CD4-positive, CD25-positive, alpha-beta regulatory T cell (primary cell): ENCODE data around the gene DISC1. TPM values are rescaled to one million over a fixed set of nuclear protein-coding genes. Genes with fewer than 3 reads are reported as not detected.
A peak's percentile ranks its signal among the peaks of the same experiment; 100 is the strongest.
"Not testable (repeated sequence)": the region's sequence is repeated elsewhere in the genome, so short reads cannot be mapped to it uniquely, and the experiment has no call there.

Experiments used
- ATAC-seq, 2 donors: fragments of 150-1000 bp; cut with Tn5 transposase; one replicate each; pipeline ENCODE4 v1.10.0; 2021; ENCODE audit warnings: low read depth in 2 of 2, moderate number of reproducible peaks in 2 of 2, moderate library complexity in 1 of 2
- DNase-seq, 3 donors: peaks; one replicate each; pipeline versions ENCODE4 v3.0.0 to v3.0.0-alpha.2; 2012 to 2022; ENCODE audit warnings: mixed read lengths in 1 of 3
- H3K27ac ChIP-seq: one replicate; pipeline ENCODE4 v1.7.0; 2013; ENCODE audit warnings: mild to moderate bottlenecking, low read length; ENCODE audit not compliant: insufficient read depth, poor library complexity, severe bottlenecking
- H3K27me3 ChIP-seq: one replicate; pipeline ENCODE4 v1.7.0; 2013; ENCODE audit warnings: low read length; ENCODE audit not compliant: control insufficient read depth, insufficient read depth
- H3K36me3 ChIP-seq: one replicate; pipeline ENCODE4 v1.7.0; 2013; ENCODE audit warnings: mild to moderate bottlenecking, low read length, moderate library complexity; ENCODE audit not compliant: control insufficient read depth, insufficient read depth
- H3K4me1 ChIP-seq: 2 replicates; pipeline ENCODE4 v1.7.0; 2013; ENCODE audit warnings: mild to moderate bottlenecking, low read length; ENCODE audit not compliant: insufficient read depth, control insufficient read depth, poor library complexity, severe bottlenecking
- H3K4me3 ChIP-seq: one replicate; pipeline ENCODE4 v1.7.0; 2013; ENCODE audit warnings: low read depth, mild to moderate bottlenecking, low read length, moderate library complexity
- H3K9me3 ChIP-seq, 2 experiments: 1 replicate in 1 of 2; 2 replicates in 1 of 2; pipeline ENCODE4 v1.7.0; 2013; ENCODE audit warnings: low read length in 2 of 2, mild to moderate bottlenecking in 1 of 2, moderate library complexity in 1 of 2; ENCODE audit not compliant: control insufficient read depth in 2 of 2
- H3K27ac Mint-ChIP-seq, 3 donors: one replicate each; pipeline ENCODE4 v1.8.0; 2020 to 2022; ENCODE audit warnings: mild to moderate bottlenecking in 3 of 3, mixed read lengths in 3 of 3, moderate library complexity in 2 of 3
- H3K27me3 Mint-ChIP-seq: one replicate; pipeline ENCODE4 v1.8.0; 2022; ENCODE audit warnings: mild to moderate bottlenecking, mixed read lengths
- H3K36me3 Mint-ChIP-seq: one replicate; pipeline ENCODE4 v1.8.0; 2020; ENCODE audit warnings: mixed read lengths
- H3K4me1 Mint-ChIP-seq, 4 donors: one replicate each; pipeline ENCODE4 v1.8.0; 2020 to 2022; ENCODE audit warnings: mixed read lengths in 4 of 4, mild to moderate bottlenecking in 1 of 4
- H3K4me3 Mint-ChIP-seq, 4 donors: one replicate each; pipeline ENCODE4 v1.8.0; 2020 to 2022; ENCODE audit warnings: mild to moderate bottlenecking in 4 of 4, mixed read lengths in 4 of 4, moderate library complexity in 3 of 4
- H3K9me3 Mint-ChIP-seq, 7 donors: one replicate each; pipeline ENCODE4 v1.8.0; 2020 to 2022; ENCODE audit warnings: mixed read lengths in 7 of 7, mild to moderate bottlenecking in 3 of 7, moderate library complexity in 2 of 7
- polyA plus RNA-seq, 4 donors: library from polyadenylated mRNA; unstranded; fragments of 300-500 nt; fragmentation: Illumina TruSeq; gene quantifications; one replicate each; pipeline ENCODE4 v1.2.3, GENCODE V29; 2021
- total RNA-seq: library from RNA; stranded (reverse); gene quantifications from one replicate; pipeline ENCODE4 v1.2.3, GENCODE V29; 2022

The DISC1 gene
- total and polyA plus RNA-seq, 5 donors from 2014 or later, result 0.78 to 25.5 (median 2.5) TPM

- H3K4me3 Mint-ChIP-seq, result no peak overlapping the region
- H3K27ac Mint-ChIP-seq, result no peak overlapping the region
- H3K27me3 Mint-ChIP-seq, result no peaks in the 10 kb centered on the region
Observed at GRCh38 chr1:231753313-231753712, 126.7 kb downstream of the DISC1 start.

DNA sequence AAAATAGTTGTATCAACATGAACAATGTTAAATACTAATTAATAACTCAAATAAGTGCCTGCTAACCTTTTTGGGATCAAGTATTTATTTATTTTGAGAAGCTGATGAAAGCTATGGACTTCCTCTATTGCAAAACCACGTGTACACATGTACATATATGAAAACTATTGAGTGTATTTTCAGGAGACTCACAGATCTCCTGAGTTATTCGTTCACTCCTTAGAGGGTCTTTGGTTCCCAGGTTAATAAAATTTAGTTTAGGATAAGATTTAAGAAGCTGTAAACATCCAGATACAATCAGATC lies 130.5 kb downstream of the DISC1 start:
- no peak overlapping the region for H3K27ac ChIP-seq
- H3K27me3 Mint-ChIP-seq, result no peaks in the 10 kb centered on the region
- peaks cover 45% of the 10 kb centered on the region for H3K36me3 Mint-ChIP-seq
- peaks cover 0 to 4% (median 0%) of the 10 kb centered on the region in 4 donors for H3K4me1 Mint-ChIP-seq
- no peak overlapping the region for H3K27ac Mint-ChIP-seq
- peaks cover 3 to 10% of the 10 kb centered on the region in 2 experiments for H3K9me3 ChIP-seq
- no peak for DNase-seq
- peak in 1 of 2 donors; percentile 22 for ATAC-seq
- H3K4me3 Mint-ChIP-seq, result no peak overlapping the region
- H3K27me3 ChIP-seq, result no peaks in the 10 kb centered on the region
- no peaks in the 10 kb centered on the region for H3K4me1 ChIP-seq
- peaks cover 20% of the 10 kb centered on the region for H3K36me3 ChIP-seq
- H3K4me3 ChIP-seq, result no peak overlapping the region
- H3K9me3 Mint-ChIP-seq, result peaks cover 0 to 14% (median 3%) of the 10 kb centered on the region in 7 donors

More at GRCh38 chr1:231753313-231753712, 126.7 kb downstream of the DISC1 start:
- no peak for DNase-seq
- H3K9me3 ChIP-seq, result peaks cover 3 to 10% of the 10 kb centered on the region in 2 experiments
- Mint-ChIP-seq H3K36me3 (peaks cover 51% of the 10 kb centered on the region), H3K4me1 (peaks cover 0 to 5% (median 2%) of the 10 kb centered on the region in 4 donors), H3K9me3 (peaks cover 0 to 15% (median 3%) of the 10 kb centered on the region in 7 donors)
- H3K27ac ChIP-seq, result no peak overlapping the region
- no peak for ATAC-seq
- H3K27me3 ChIP-seq, result no peaks in the 10 kb centered on the region
- no peaks in the 10 kb centered on the region for H3K4me1 ChIP-seq
- H3K4me3 ChIP-seq, result no peak overlapping the region
- H3K36me3 ChIP-seq, result peaks cover 33% of the 10 kb centered on the region

DNA sequence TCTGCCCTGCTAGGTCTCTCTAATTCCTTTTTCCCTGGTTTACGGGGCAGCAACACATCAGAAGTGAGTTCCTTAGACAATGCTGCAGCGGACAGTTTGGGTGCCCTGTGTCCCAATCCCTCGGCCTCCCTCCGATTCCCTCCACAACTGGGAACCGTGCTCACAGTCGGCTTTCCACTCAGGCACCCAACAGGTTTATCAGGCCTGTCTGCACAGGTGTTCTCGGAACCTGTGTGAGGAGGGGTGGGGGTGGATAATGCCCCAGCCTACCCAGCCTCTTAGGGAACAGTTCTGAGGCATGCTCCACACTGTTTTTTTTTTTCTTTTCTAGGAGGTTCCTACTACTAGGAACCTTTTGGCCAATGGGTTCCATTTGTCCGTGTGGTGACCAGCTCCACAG lies 131.2 kb downstream of the DISC1 start:
- Histone ChIP-seq H3K9me3 (peaks cover 3 to 10% of the 10 kb centered on the region in 2 experiments), H3K27me3 (no peaks in the 10 kb centered on the region), H3K4me3 (no peak overlapping the region), H3K27ac (no peak overlapping the region), H3K36me3 (peaks cover 16% of the 10 kb centered on the region), H3K4me1 (no peaks in the 10 kb centered on the region)
- no peaks in the 10 kb centered on the region for H3K27me3 Mint-ChIP-seq
- peaks cover 0 to 4% (median 0%) of the 10 kb centered on the region in 4 donors for H3K4me1 Mint-ChIP-seq
- no peak overlapping the region for H3K4me3 Mint-ChIP-seq
- DNase-seq (no peak), ATAC-seq (no peak)
- H3K27ac Mint-ChIP-seq, result no peak overlapping the region
- peaks cover 0 to 9% (median 2%) of the 10 kb centered on the region in 7 donors for H3K9me3 Mint-ChIP-seq
- H3K36me3 Mint-ChIP-seq, result peaks cover 39% of the 10 kb centered on the region

DNA sequence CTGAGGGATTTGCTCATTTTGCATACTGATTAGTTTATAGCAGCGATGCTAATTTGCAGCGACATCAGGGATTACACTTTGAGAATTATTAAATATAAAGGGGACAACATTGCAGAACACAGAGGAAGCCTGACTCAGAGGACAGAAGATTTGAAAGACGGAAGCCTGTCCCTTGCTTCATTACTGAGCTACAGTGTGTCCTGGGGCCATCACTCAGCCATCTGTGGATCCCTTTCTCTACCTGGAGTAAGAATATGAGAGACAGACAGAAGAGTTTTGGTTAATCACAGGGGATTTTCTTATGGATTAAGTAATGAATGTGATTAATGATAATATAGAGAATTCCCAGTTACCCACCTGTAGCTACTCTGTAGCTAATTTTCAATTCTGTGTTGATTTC lies 134.7 kb downstream of the DISC1 start:
- no peaks in the 10 kb centered on the region for H3K9me3 Mint-ChIP-seq
- H3K27ac ChIP-seq, result no peak overlapping the region
- no peak overlapping the region for H3K27ac Mint-ChIP-seq
- peaks cover 0 to 4% (median 2%) of the 10 kb centered on the region in 4 donors for H3K4me1 Mint-ChIP-seq
- H3K4me1 ChIP-seq, result no peaks in the 10 kb centered on the region
- peaks cover 15% of the 10 kb centered on the region for H3K36me3 Mint-ChIP-seq
- H3K9me3 ChIP-seq, result no peaks in the 10 kb centered on the region
- DNase-seq, result no peak
- no peak overlapping the region for H3K4me3 Mint-ChIP-seq
- H3K36me3 ChIP-seq, result no peaks in the 10 kb centered on the region
- no peaks in the 10 kb centered on the region for H3K27me3 ChIP-seq
- H3K4me3 ChIP-seq, result no peak overlapping the region
- ATAC-seq, result no peak
- no peaks in the 10 kb centered on the region for H3K27me3 Mint-ChIP-seq

GRCh38 chr1:231761747-231762541 lies 135.4 kb downstream of the DISC1 start:
- Mint-ChIP-seq H3K9me3 (no peaks in the 10 kb centered on the region), H3K4me3 (no peak overlapping the region), H3K36me3 (peaks cover 18% of the 10 kb centered on the region), H3K27ac (no peak overlapping the region), H3K4me1 (peaks cover 0 to 3% (median under 1%) of the 10 kb centered on the region in 4 donors), H3K27me3 (no peaks in the 10 kb centered on the region)
- Histone ChIP-seq H3K27ac (no peak overlapping the region), H3K9me3 (no peaks in the 10 kb centered on the region), H3K4me1 (no peaks in the 10 kb centered on the region), H3K4me3 (no peak overlapping the region), H3K36me3 (no peaks in the 10 kb centered on the region), H3K27me3 (no peaks in the 10 kb centered on the region)
- DNase-seq (no peak), ATAC-seq (no peak)

- ATAC-seq (no peak), DNase-seq (no peak)
- Histone ChIP-seq H3K4me1 (no peaks in the 10 kb centered on the region), H3K36me3 (peaks cover 2% of the 10 kb centered on the region), H3K27ac (no peak overlapping the region), H3K9me3 (no peaks in the 10 kb centered on the region), H3K27me3 (no peaks in the 10 kb centered on the region), H3K4me3 (no peak overlapping the region)
- Mint-ChIP-seq H3K36me3 (peaks cover 30% of the 10 kb centered on the region), H3K9me3 (no peaks in the 10 kb centered on the region), H3K4me3 (no peak overlapping the region), H3K4me1 (peaks cover 0 to 3% (median 0%) of the 10 kb centered on the region in 4 donors), H3K27me3 (no peaks in the 10 kb centered on the region), H3K27ac (no peak overlapping the region)
Observed at GRCh38 chr1:231763456-231763855, 136.9 kb downstream of the DISC1 start.

DNA sequence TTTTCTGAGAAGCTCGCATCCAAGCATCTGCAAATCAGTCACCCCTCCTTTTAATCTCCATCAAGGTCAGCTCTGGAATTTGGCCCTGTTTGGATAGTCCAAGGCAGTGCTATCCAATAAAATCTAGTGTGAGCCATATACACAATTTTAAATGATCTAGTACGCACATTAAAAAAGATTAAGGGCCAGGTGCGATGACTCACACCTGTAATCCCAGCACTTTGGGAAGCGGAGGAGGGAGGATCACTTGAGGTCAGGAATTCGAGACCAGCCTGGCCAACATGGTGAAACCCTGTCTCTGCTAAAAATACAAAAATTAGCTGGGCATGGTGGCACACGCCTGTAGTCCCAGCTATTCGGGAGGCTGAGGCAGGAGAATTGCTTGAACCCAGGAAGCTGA lies 139.2 kb downstream of the DISC1 start:
- H3K27me3 ChIP-seq, H3K4me1 ChIP-seq, H3K4me3 Mint-ChIP-seq, H3K9me3 ChIP-seq, H3K27ac Mint-ChIP-seq, H3K27me3 Mint-ChIP-seq, ATAC-seq, H3K9me3 Mint-ChIP-seq, H3K36me3 ChIP-seq, H3K4me3 ChIP-seq, H3K4me1 Mint-ChIP-seq, DNase-seq, H3K27ac ChIP-seq: not testable (repeated sequence)
- peaks cover 33% of the 10 kb centered on the region for H3K36me3 Mint-ChIP-seq

- H3K27me3 Mint-ChIP-seq, result no peaks in the 10 kb centered on the region
- peaks cover 40% of the 10 kb centered on the region for H3K36me3 Mint-ChIP-seq
- H3K9me3 Mint-ChIP-seq, result no peaks in the 10 kb centered on the region
- H3K4me1 Mint-ChIP-seq, result peaks cover 0 to 3% (median 0%) of the 10 kb centered on the region in 4 donors
- Histone ChIP-seq H3K27me3 (no peaks in the 10 kb centered on the region), H3K27ac (no peak overlapping the region), H3K36me3 (peaks cover 22% of the 10 kb centered on the region), H3K4me3 (no peak overlapping the region), H3K4me1 (no peaks in the 10 kb centered on the region), H3K9me3 (no peaks in the 10 kb centered on the region)
- ATAC-seq (no peak), DNase-seq (no peak)
- no peak overlapping the region for H3K27ac Mint-ChIP-seq
- H3K4me3 Mint-ChIP-seq, result no peak overlapping the region
Observed at GRCh38 chr1:231767471-231767870, 140.9 kb downstream of the DISC1 start.
